OCI-LY3 (cell line): Measurements from ENCODE around the gene GCKR.

Source experiments
- CTCF ChIP-seq: fragments of 200-600, 300-600 bp; sonication (generic); IDR thresholded peaks from 2 replicates; pipeline ENCODE4 v1.5.1; 2014; ENCODE audit warnings: antibody characterized with exemption, low read length, low read depth
- EZH2phosphoT487 ChIP-seq: fragments of 200-600 bp; shearing (Covaris generic); IDR thresholded peaks from 2 replicates; pipeline ENCODE4 v1.6.1; 2018; ENCODE audit warnings: antibody characterized with exemption, mixed run types, low read depth

GRCh38 chr2:27489498-27490397 is 6.9 kb upstream of the GCKR start, which contains the start of gene IFT172:
- TF ChIP-seq CTCF (no peak), EZH2phosphoT487 (no peak)
